ENCODE measurements around the gene H19. TPM values are rescaled to one million over a fixed set of nuclear protein-coding genes. Genes with fewer than 3 reads are reported as not detected.

H19 gene
- total RNA-seq, 2 donors from 2014 or later, result not detected

GRCh38 chr11:1949922-1950321 lies 47.7 kb downstream of the H19 start:
- H3K36me3 Mint-ChIP-seq (ENCODE audit: low read depth), result no peaks in the 10 kb centered on the region
- no peak for DNase-seq
- no peaks in the 10 kb centered on the region for H3K4me1 Mint-ChIP-seq
- H3K27me3 Mint-ChIP-seq, result no peaks in the 10 kb centered on the region
- ATAC-seq, result no peak
- H3K27ac Mint-ChIP-seq, result no peak overlapping the region
- H3K4me3 Mint-ChIP-seq, result no peak overlapping the region
- no peaks in the 10 kb centered on the region for H3K9me3 ChIP-seq (ENCODE audit: control insufficient read depth, low read length, poor library complexity, severe bottlenecking)

GRCh38 chr11:1949302-1949701 lies 48.3 kb downstream of the H19 start:
- H3K27me3 Mint-ChIP-seq, result no peaks in the 10 kb centered on the region
- H3K4me3 Mint-ChIP-seq, result no peak overlapping the region
- no peak overlapping the region for H3K27ac Mint-ChIP-seq
- no peaks in the 10 kb centered on the region for H3K4me1 Mint-ChIP-seq
- ATAC-seq (no peak), DNase-seq (no peak)
- no peaks in the 10 kb centered on the region for H3K36me3 Mint-ChIP-seq (ENCODE audit: low read depth)
- no peaks in the 10 kb centered on the region for H3K9me3 ChIP-seq (ENCODE audit: control insufficient read depth, low read length, poor library complexity, severe bottlenecking)

GRCh38 chr11:1948389-1948788 lies 49.3 kb downstream of the H19 start:
- Mint-ChIP-seq H3K4me3 (no peak overlapping the region), H3K27ac (no peak overlapping the region), H3K27me3 (no peaks in the 10 kb centered on the region), H3K4me1 (peaks cover 3% of the 10 kb centered on the region), H3K36me3 (ENCODE audit: low read depth) (no peaks in the 10 kb centered on the region)
- no peaks in the 10 kb centered on the region for H3K9me3 ChIP-seq (ENCODE audit: control insufficient read depth, low read length, poor library complexity, severe bottlenecking)
- ATAC-seq (no peak), DNase-seq (no peak)

- H3K4me1 Mint-ChIP-seq, result peaks cover 3% of the 10 kb centered on the region
- no peaks in the 10 kb centered on the region for H3K36me3 Mint-ChIP-seq (ENCODE audit: low read depth)
- H3K27me3 Mint-ChIP-seq, result no peaks in the 10 kb centered on the region
- H3K27ac Mint-ChIP-seq, result no peak overlapping the region
- DNase-seq (no peak), ATAC-seq (peak; percentile 35)
- no peak overlapping the region for H3K4me3 Mint-ChIP-seq
- H3K9me3 ChIP-seq (ENCODE audit: control insufficient read depth, low read length, poor library complexity, severe bottlenecking), result no peaks in the 10 kb centered on the region
Observed at GRCh38 chr11:1947592-1948237, 49.9 kb downstream of the H19 start.

- DNase-seq, result peak in 2 of 3 donors; percentile 18 to 46
- Mint-ChIP-seq H3K27me3 (no peaks in the 10 kb centered on the region), H3K36me3 (ENCODE audit: low read depth) (no peaks in the 10 kb centered on the region), H3K27ac (no peak within 1 kb of the TSS), H3K4me1 (peaks cover 3% of the 10 kb centered on the region), H3K4me3 (no peak within 1 kb of the TSS)
- ATAC-seq, result peak; percentile 92
- H3K9me3 ChIP-seq (ENCODE audit: control insufficient read depth, low read length, poor library complexity, severe bottlenecking), result no peaks in the 10 kb centered on the region
Observed at GRCh38 chr11:1946812-1947484, 50.7 kb downstream of the H19 start, which contains the start of gene MRPL23. Gene MRPL23, plus strand, starts transcription at chr11:1947332. Its CDS starts 31 bp downstream, at chr11:1947363.

Other genes starting within 250 kb of the H19 start
- under 1 TPM; 0.78 to 0.90 TPM for gene IFITM10, start 247.2 kb downstream of the H19 start, total RNA-seq
- 10 to 100 TPM; 79.6 to 83.2 TPM for gene CTSD, start 233.9 kb downstream of the H19 start, total RNA-seq
- gene SYT8, start 162.9 kb downstream of the H19 start, total RNA-seq, result not detected
- not detected for gene TNNI2, start 158.9 kb downstream of the H19 start, total RNA-seq
- 100 to 1,000 TPM; 297 to 299 TPM for gene LSP1, start 144.8 kb downstream of the H19 start, total RNA-seq
- not detected for gene PRR33, start 105.9 kb downstream of the H19 start, total RNA-seq
- gene TNNT3, start 78.1 kb downstream of the H19 start, total RNA-seq, result 1 to 10 TPM; 7.4 to 8.9 TPM
- 10 to 100 TPM; 35.1 to 40.7 TPM for gene MRPL23, start 50.5 kb downstream of the H19 start, total RNA-seq
- under 1 TPM; 0.21 to 0.77 TPM for gene IGF2, start 141.5 kb upstream of the H19 start, total RNA-seq
- gene INS, start 163.4 kb upstream of the H19 start, total RNA-seq, result not detected
- gene TH, start 174.0 kb upstream of the H19 start, total RNA-seq, result not detected